Nephron (organoid): ENCODE results near the gene POU2AF3.
A peak's percentile ranks its signal among the peaks of the same experiment; 100 is the strongest.

Experiments used
- H3K27ac Mint-ChIP-seq, 3 experiments: 2 replicates each; pipeline ENCODE4 v1.8.0; 2020; ENCODE audit warnings: mixed read lengths in 3 of 3, mild to moderate bottlenecking in 2 of 3, moderate library complexity in 1 of 3
- H3K27me3 Mint-ChIP-seq: 2 replicates; pipeline ENCODE4 v1.8.0; 2021; ENCODE audit warnings: low read depth, mild to moderate bottlenecking, moderate library complexity, mixed read lengths
- H3K36me3 Mint-ChIP-seq: 2 replicates; pipeline ENCODE4 v1.8.0; 2020; ENCODE audit warnings: low read depth, mixed read lengths
- H3K4me1 Mint-ChIP-seq: 2 replicates; pipeline ENCODE4 v1.8.0; 2020; ENCODE audit warnings: mixed read lengths
- H3K4me3 Mint-ChIP-seq, 3 experiments: 2 replicates each; pipeline ENCODE4 v1.8.0; 2020; ENCODE audit warnings: mild to moderate bottlenecking in 3 of 3, mixed read lengths in 3 of 3, moderate library complexity in 2 of 3
- H3K9me3 Mint-ChIP-seq: 2 replicates; pipeline ENCODE4 v1.8.0; 2020; ENCODE audit warnings: mixed read lengths
- CTCF ChIP-seq, 3 experiments: fragments of 200-600 bp; sonication (generic); IDR thresholded peaks; one replicate each; pipeline ENCODE4 v1.5.0; 2021; ENCODE audit warnings: antibody characterized with exemption in 3 of 3; ENCODE audit not compliant: unreplicated experiment in 3 of 3

The POU2AF3 gene

GRCh38 chr11:111301842-111302118, 3.4 kb downstream of the POU2AF3 start:
- Mint-ChIP-seq H3K27me3 (peaks cover 33% of the 10 kb centered on the region), H3K27ac (peak overlapping the region in 1 of 3 experiments; percentile 70), H3K4me1 (peaks cover 60% of the 10 kb centered on the region), H3K9me3 (no peaks in the 10 kb centered on the region), H3K36me3 (no peaks in the 10 kb centered on the region), H3K4me3 (peak overlapping the region in 1 of 3 experiments; percentile 19)
- no peak for TF ChIP-seq CTCF (IDR thresholded peaks at IDR 0.05; ENCODE audit: unreplicated experiment in 3 of 3)

- H3K27me3 Mint-ChIP-seq: peaks cover 32% of the 10 kb centered on the region
- peak overlapping the region in 2 of 3 experiments; percentile 26 to 49 for H3K4me3 Mint-ChIP-seq
- no peaks in the 10 kb centered on the region for H3K9me3 Mint-ChIP-seq
- no peak for TF ChIP-seq CTCF (IDR thresholded peaks at IDR 0.05; ENCODE audit: unreplicated experiment in 3 of 3)
- H3K36me3 Mint-ChIP-seq: no peaks in the 10 kb centered on the region
- H3K27ac Mint-ChIP-seq: peak overlapping the region in 2 of 3 experiments; percentile 1 to 70
- H3K4me1 Mint-ChIP-seq: peaks cover 63% of the 10 kb centered on the region
Measured at GRCh38 chr11:111302298-111302697, 4.0 kb downstream of the POU2AF3 start.

GRCh38 chr11:111303461-111303860, 5.1 kb downstream of the POU2AF3 start:
- Mint-ChIP-seq H3K36me3 (no peaks in the 10 kb centered on the region), H3K27me3 (peaks cover 28% of the 10 kb centered on the region), H3K27ac (peak overlapping the region; percentile 29 to 70 (median 34)), H3K4me1 (peaks cover 69% of the 10 kb centered on the region), H3K4me3 (peak overlapping the region in 1 of 3 experiments; percentile 27), H3K9me3 (no peaks in the 10 kb centered on the region)
- TF ChIP-seq CTCF (IDR thresholded peaks at IDR 0.05; ENCODE audit: unreplicated experiment in 3 of 3): no peak

- Mint-ChIP-seq H3K4me3 (peak overlapping the region in 1 of 3 experiments; percentile 39), H3K36me3 (no peaks in the 10 kb centered on the region), H3K9me3 (no peaks in the 10 kb centered on the region), H3K4me1 (peaks cover 68% of the 10 kb centered on the region), H3K27ac (peak overlapping the region in 2 of 3 experiments; percentile 5 to 59), H3K27me3 (peaks cover 24% of the 10 kb centered on the region)
- no peak for TF ChIP-seq CTCF (IDR thresholded peaks at IDR 0.05; ENCODE audit: unreplicated experiment in 3 of 3)
Measured at GRCh38 chr11:111305162-111305802, 6.9 kb downstream of the POU2AF3 start.

- TF ChIP-seq CTCF (IDR thresholded peaks at IDR 0.05; ENCODE audit: unreplicated experiment in 3 of 3): no peak
- Mint-ChIP-seq H3K4me1 (peaks cover 62% of the 10 kb centered on the region), H3K27ac (peak overlapping the region in 1 of 3 experiments; percentile 8), H3K36me3 (no peaks in the 10 kb centered on the region), H3K27me3 (peaks cover 18% of the 10 kb centered on the region), H3K4me3 (no peak overlapping the region), H3K9me3 (no peaks in the 10 kb centered on the region)
Measured at GRCh38 chr11:111305876-111306275, 7.5 kb downstream of the POU2AF3 start.

GRCh38 chr11:111306321-111306720, 8.0 kb downstream of the POU2AF3 start:
- peaks cover 15% of the 10 kb centered on the region for H3K27me3 Mint-ChIP-seq
- H3K27ac Mint-ChIP-seq: peak overlapping the region in 1 of 3 experiments; percentile 8
- H3K4me1 Mint-ChIP-seq: peaks cover 57% of the 10 kb centered on the region
- H3K9me3 Mint-ChIP-seq: no peaks in the 10 kb centered on the region
- no peak overlapping the region for H3K4me3 Mint-ChIP-seq
- no peaks in the 10 kb centered on the region for H3K36me3 Mint-ChIP-seq
- no peak for TF ChIP-seq CTCF (IDR thresholded peaks at IDR 0.05; ENCODE audit: unreplicated experiment in 3 of 3)
